HG03571 (cell line): Measurements from ENCODE around the gene RCBTB2.
A peak's percentile ranks its signal among the peaks of the same experiment; 100 is the strongest.

Experiments used
- ATAC-seq: cut with Tn5 transposase; IDR thresholded peaks from one replicate; pipeline ENCODE4 v1.9.1; 2021; ENCODE audit not compliant: unreplicated experiment

Gene RCBTB2

GRCh38 chr13:48496271-48497161 lies 36.4 kb downstream of the RCBTB2 start:
- ATAC-seq, result no peak

- no peak for ATAC-seq
These were observed 38.0 kb downstream of the RCBTB2 start for GRCh38 chr13:48494874-48495273.

DNA sequence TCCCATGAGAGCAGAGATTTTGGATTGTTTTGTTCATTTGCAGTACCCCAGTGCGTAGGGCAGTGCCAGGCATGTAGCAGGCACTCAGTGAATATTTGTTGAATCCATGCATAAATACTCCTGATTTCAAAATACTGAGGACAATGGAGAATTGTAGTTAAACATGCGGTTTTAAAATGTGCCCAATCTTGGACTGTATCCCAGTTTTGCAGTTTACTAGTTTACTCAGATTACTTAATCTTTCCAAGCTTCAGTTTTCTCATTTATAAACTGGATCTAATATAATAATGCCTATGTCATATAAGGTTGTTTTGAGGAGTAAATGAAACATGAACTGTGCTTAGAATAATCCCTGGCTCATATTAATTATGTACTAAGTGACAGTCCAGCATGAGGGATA lies 39.0 kb downstream of the RCBTB2 start:
- no peak for ATAC-seq

GRCh38 chr13:48493066-48493765 lies 39.7 kb downstream of the RCBTB2 start:
- no peak for ATAC-seq

DNA sequence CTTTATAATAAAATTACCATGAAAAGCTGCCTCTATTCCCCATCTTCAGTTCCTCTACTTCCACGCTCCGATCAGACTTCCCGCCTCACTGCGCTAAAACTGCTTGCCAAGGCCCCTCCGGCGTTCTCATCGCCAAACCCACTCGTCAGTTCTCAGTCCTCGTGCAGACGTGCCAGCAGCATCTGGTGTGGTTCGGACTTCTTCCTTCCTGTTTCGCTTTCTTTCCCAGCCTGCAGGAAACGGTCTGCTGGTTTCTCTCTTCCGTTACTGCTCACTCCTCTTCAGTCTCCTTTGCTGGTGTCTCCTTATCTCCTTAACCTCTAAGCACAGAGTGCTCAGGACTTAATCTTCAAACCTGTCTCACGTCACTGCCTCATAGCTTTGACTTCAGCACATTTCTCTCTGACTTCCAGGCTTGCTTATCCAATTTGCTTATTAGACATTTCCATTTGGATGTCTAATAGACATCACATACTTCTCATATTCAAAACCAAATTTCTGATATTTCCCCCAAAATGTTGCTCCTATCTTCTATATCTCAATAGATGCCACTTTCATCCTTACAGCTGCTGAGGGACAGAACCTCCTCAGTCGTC lies 40.3 kb downstream of the RCBTB2 start:
- peak; percentile 74 for ATAC-seq

DNA sequence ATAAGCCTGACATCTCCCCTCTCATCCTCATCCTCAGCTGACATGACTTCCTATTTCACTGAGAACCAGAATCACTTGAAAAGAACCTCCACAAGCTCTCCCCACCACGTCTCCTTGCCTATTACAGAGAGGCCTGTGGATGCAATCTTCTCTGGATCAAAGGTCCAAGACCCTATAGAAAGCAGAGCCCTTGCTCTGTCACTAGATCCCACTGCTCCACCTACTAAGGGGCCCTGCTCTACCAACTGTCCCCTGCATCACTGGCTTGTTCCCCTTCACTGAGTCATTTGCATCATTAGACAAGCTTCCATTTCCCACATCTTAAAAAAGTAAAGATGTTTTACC lies 40.8 kb downstream of the RCBTB2 start:
- peak; percentile 53 for ATAC-seq

DNA sequence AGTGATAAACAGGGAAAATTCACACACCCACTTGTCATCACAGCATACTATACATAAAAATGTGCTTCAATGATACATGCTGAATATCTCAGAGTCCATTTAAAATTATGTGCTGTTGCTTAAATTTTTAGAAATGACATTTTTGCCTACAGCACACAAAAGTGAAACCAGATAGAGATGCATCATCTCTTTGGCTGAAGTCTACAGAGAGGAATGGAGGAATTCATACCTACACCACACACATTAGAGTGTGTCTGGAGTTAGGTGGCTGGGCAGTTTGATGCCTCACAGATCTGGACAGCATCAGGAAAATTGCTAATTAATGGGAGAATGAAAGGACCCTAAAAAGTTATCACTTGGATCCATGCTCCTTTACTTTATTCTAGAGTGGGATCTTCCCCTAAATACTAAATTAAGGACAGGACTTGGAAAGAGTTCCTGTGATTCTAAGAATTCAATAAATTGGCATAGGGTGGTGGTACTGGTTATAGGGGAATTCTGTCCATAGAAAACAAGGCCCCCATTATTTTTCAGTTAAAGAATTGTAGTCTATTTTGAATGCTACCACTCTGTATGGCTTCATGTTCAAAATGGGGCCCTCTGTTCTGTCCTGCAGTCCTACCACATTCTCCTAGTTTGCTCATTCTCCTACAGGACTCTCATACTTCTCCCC lies 41.3 kb downstream of the RCBTB2 start:
- ATAC-seq, result no peak

DNA sequence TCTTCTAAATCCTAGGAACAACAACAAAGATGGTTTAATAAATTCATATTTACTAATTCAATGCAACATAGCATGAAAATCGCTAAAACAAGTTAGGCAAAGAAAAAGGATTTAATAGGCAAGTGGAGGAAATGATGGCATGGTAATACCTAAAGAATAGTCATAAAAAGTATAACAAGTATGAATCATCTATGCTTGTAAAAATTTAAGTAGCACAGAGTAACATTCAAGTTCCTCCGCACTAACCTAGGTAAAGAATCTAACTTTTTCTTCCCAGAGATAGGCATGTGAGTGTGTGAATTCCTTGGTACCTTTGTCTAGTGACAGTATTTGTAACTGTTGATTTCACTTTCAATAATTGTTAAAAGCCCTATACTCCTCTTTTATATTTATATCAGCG lies 42.6 kb downstream of the RCBTB2 start:
- no peak for ATAC-seq

DNA sequence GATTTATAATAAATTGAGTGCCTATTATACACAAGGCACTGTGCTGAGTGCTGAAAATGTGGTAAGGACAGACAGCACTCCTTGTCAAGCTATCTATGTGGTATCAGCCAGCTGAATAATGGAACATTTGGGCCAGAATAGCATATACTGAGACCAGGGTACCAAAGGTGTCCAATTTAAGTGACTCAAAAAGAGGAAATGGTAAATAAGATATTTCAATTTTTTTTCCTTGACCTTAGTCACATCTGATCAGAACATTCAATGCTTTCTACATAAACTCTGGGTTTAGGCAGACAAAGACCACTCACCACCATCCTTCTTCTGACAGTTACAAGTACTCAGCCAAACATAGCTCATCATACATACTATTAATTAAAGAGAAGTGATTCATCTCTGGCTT lies 43.2 kb downstream of the RCBTB2 start:
- ATAC-seq, result no peak

GRCh38 chr13:48488995-48489394 lies 43.9 kb downstream of the RCBTB2 start:
- ATAC-seq, result no peak

DNA sequence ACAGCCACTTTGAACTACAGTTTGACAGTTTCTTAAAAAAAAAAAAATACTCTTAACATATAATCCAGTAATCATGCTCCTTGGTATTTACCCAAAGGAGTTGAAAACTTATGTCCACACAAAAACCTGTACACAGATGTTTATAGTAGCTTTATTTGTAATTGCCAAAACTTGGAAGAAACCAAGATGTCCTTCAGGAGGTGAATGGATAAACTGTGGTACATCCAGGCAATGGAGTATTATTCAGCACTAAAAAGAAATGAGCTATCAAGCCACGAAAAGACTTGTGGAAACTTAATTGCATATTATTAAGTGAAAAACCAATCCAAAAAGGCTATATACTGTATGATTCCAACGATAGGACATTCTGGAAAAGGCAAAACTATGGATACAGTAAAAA lies 44.9 kb downstream of the RCBTB2 start:
- no peak for ATAC-seq

- ATAC-seq, result no peak
These were observed 46.0 kb downstream of the RCBTB2 start for GRCh38 chr13:48486836-48487235.

- no peak for ATAC-seq
These were observed 46.5 kb downstream of the RCBTB2 start for GRCh38 chr13:48486362-48486761.

- ATAC-seq, result no peak
These were observed 47.4 kb downstream of the RCBTB2 start for GRCh38 chr13:48485432-48485831.

DNA sequence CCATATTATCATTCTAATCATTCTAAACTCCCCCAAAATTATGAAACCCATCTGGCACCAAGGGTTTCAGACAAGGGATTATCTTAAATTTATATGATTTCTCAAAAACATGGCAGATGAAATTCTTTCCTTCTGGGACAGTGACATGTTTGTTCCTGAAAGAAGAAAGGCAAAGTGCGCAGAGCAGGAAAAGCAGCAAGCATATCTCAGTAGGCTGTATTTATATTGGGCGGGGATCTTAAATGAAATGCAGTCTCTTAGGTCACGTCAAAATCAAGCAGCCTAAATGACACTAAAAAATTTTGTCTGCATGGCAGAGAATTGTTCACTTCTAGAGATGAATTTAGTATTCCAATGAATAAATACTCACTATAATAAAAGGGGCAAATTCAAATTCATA lies 49.3 kb downstream of the RCBTB2 start:
- ATAC-seq, result no peak

GRCh38 chr13:48478391-48478790 lies 54.5 kb downstream of the RCBTB2 start:
- ATAC-seq, result no peak

DNA sequence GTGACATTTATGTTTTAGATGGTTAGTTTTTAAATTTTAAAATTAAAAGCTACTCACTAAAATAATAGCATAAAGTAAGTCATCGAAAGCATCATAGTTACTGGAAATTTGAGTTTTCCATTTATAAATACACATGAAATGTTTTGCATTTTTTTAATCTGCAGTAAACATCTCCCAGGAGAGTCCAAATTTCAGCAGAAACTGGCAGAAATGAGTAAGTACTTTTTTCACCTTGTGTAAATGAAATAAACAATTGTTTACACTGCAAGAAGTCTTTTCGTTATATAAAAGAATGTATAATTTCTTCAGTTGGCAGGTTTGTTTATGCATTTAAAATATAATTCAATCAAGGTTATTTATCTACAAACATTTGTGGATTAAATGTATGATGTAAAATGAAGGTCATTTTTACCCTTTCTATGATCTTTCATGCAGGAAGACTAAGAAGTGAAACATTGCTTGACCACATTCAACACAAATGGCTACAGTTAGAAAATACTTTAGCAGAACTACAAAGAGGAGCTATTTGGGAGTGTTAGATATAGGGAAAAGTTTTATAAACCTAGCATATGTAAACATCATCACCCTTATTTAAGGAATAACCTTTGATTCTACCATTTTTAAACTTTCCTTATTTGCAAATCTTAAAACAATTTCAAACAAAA lies 55.6 kb downstream of the RCBTB2 start:
- ATAC-seq, result no peak

- no peak for ATAC-seq
These were observed 56.2 kb downstream of the RCBTB2 start for GRCh38 chr13:48476686-48477085.

DNA sequence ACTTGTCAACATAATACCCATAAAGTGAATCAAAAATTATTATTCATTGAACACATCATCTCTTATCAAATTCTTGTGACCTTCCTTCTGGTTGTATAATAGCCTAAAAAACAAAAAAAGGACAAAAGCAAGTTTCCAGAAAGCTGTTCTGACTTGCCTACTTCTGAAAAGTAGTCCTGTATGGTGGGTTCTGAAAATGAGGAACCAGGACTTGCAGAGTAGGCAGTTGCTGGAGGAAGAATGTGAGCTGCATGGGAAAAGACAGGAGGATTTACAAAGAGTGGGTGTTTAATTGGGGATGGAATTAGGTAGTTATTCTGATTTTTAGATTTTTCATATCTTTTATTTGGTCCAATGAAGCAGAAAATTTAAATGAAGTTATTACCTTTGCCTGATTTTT lies 56.7 kb downstream of the RCBTB2 start:
- ATAC-seq, result no peak

GRCh38 chr13:48475230-48475629 lies 57.6 kb downstream of the RCBTB2 start:
- no peak for ATAC-seq
